HG03342 (cell line): Measurements from ENCODE around the gene METTL26.

Experiments
- ATAC-seq: cut with Tn5 transposase; IDR thresholded peaks from one replicate; pipeline ENCODE4 v1.9.1; 2021; ENCODE audit warnings: mild to moderate bottlenecking, moderate library complexity; ENCODE audit not compliant: unreplicated experiment

Gene METTL26

GRCh38 chr16:636206-637080 is at the start of gene METTL26:
Gene METTL26, minus strand, starts transcription at chr16:636305. Its CDS starts 15 bp downstream, at chr16:636290.
- peak; percentile 65 for ATAC-seq

DNA sequence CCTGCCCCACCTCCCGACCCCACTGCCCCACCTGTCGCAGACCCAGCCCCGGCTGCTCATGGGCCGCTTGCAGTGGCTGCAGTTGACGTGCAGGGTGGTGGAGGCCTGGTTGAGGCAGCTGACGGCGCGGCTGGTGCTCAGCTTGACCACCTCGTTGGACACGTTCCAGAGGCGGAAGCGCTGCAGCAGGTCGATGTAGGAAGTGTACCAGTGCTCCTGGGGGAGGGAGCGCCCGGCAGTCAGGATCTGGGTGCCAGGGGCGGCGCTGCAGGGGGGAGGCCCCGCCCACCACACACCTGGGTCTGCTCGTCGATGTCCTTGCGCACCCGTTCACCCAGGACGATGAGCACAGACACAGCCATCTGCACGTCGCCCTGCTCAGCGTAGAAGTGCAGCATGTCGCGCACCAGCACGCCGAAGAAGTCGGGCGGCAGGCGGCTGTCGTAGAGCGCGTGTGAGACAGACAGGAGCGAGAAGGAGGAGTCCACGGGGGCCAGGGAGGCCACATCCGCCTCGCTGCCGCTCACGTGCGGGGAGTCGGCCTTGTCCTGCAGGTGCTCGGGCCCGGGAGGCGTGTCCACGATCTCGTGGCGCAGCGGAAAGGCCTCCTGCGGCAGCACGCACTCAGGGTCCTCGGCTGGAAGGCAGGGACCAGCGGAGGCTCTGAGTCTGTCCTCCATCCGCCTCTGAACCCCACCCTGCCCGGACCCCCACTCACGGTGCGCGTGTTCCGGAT is 49.0 kb upstream of the METTL26 start:
- no peak for ATAC-seq

DNA sequence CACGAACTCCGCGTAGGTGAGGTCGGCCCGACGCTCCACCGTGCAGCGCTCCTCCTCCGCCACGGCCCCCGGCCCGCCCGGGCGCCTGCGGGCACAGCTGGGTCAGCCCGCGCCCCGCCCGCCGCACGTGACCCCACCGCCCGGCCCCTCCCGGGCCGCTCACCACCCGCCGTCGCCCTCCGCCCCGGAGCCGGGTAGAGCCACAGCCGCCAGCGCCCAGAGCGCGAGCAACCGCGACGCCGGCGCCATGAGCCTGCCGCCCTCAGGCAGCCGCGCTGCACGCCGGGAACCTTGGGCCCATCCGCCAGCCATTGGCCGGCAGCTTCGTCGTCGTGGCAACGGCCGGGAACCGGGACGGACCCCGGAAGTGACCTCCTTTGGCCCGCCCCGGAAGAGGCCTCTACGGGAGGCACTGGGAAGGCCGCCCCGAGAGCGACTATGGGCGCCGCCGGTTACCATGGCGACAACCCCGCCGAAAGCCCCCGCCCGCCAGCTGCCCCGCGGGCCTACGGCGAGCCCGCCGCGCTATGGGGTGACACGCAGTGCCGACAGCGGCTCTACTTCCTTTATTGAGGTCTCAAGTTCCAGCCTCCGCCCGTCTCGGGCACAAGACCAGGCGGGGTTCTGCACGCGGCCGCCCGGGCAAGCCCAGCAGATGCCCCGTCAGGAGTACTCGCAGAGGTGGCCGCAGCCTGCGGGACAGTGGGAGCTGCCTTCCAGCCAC is 48.1 kb upstream of the METTL26 start, which contains the start of gene JMJD8:
TSS of gene JMJD8 (minus strand) at position 264 of the 724 bp plus-strand sequence. CDS start at position 249, 15 bp downstream.
- ATAC-seq, result peak; percentile 61

- ATAC-seq, result no peak
These were observed 47.4 kb upstream of the METTL26 start for GRCh38 chr16:683396-684070.

- ATAC-seq, result no peak
These were observed 46.6 kb upstream of the METTL26 start for GRCh38 chr16:682493-683395.

DNA sequence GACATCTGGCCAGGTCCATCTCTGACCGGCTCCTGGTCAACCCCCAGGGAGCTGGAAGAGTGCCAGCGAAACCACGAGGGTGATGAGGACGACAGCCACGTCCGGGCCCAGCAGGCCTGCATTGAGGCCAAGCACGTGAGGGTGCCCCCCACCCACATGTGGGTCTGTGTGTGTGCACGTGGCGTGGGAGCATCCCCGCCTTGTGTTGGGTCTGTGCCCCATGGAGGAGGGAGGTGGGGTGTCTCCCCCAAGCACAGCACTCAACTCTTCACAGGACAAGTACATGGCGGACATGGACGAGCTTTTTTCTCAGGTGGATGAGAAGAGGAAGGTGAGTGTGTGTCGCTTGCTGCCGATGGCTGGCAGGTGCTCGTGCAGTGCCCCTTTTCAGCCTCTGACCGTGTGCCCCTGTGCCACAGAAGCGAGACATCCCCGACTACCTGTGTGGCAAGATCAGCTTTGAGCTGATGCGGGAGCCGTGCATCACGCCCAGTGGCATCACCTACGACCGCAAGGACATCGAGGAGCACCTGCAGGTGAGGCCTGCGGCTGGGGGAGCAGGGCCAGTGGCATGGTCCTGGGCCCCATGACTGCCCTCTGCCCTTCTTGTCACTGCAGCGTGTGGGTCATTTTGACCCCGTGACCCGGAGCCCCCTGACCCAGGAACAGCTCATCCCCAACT is 45.8 kb upstream of the METTL26 start:
- ATAC-seq, result no peak

DNA sequence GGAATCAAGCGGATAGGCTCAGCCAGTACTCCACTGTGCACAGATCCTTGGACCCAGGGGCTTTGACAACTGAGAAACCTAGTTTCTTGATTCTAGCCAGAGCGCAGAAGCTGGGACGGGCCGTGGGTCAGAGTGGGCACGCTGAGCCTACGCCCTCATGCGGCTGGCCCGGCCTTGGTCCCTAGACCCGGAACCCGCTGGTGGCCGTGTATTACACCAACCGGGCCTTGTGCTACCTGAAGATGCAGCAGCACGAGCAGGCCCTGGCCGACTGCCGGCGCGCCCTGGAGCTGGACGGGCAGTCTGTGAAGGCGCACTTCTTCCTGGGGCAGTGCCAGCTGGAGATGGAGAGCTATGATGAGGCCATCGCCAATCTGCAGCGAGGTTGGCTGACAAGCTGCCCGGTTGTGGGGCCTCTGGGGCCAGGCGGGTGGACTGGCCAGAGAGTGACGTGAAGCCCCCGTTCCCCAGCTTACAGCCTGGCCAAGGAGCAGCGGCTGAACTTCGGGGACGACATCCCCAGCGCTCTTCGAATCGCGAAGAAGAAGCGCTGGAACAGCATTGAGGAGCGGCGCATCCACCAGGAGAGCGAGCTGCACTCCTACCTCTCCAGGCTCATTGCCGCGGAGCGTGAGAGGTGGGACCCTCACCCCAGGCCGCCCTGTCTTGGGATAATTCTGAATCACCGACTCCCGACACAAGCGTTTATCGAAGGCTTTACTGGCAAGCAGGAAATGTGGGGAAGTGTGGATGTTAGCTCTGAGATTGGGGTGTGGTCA is 45.1 kb upstream of the METTL26 start:
- no peak for ATAC-seq

DNA sequence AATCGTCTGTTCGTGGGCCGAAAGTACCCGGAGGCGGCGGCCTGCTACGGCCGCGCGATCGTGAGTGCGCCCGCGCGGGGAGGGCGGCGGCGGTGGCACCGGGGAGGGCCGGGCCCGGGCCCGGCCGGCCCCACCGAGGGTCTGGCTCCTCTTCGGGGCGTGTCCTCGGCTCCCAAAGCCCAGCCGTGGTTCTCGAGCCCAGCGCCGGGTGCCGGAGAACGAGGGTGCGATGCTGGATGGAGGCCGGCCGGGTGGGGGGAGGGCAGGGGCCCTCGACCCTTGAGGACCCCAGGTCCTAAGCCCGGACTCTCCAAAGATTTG is 44.5 kb upstream of the METTL26 start:
- ATAC-seq, result no peak

DNA sequence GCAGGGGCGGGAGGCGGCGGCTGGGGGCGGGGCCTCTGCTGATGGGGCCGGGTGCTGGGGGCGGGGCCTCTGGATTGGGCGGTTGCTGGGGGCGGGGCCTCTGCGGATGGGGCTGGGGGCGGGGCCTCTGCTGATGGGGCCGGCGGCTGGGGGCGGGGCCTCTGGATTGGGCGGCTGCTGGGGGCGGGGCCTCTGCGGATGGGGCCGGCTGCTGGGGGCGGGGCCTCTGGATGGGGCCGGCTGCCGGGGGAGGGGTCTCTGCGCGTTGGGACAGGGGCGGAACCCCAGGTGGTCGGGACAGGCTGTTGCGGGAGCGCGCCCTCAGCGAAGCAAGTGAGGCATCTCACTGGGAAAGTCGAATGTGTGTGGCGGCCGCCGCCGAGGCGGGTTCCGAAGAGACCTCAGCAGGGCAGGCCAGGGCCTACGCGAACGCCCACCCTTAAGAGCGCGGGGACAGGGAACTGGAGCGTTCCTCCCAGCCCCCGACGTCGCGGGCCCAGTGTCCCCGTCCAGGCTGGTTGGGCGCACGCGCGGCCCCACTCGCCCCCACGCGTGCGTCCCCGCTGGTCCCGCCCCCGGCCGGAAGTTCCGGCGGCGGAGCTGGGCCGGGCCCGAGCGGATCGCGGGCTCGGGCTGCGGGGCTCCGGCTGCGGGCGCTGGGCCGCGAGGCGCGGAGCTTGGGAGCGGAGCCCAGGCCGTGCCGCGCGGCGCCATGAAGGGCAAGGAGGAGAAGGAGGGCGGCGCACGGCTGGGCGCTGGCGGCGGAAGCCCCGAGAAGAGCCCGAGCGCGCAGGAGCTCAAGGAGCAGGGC is 43.9 kb upstream of the METTL26 start, which contains the start of gene STUB1:
TSS of gene STUB1 (plus strand) at position 597 of the 811 bp plus-strand sequence. CDS start at position 713, 116 bp downstream.
- ATAC-seq, result peak; percentile 31

GRCh38 chr16:678858-679813 is 43.0 kb upstream of the METTL26 start:
- ATAC-seq, result no peak

DNA sequence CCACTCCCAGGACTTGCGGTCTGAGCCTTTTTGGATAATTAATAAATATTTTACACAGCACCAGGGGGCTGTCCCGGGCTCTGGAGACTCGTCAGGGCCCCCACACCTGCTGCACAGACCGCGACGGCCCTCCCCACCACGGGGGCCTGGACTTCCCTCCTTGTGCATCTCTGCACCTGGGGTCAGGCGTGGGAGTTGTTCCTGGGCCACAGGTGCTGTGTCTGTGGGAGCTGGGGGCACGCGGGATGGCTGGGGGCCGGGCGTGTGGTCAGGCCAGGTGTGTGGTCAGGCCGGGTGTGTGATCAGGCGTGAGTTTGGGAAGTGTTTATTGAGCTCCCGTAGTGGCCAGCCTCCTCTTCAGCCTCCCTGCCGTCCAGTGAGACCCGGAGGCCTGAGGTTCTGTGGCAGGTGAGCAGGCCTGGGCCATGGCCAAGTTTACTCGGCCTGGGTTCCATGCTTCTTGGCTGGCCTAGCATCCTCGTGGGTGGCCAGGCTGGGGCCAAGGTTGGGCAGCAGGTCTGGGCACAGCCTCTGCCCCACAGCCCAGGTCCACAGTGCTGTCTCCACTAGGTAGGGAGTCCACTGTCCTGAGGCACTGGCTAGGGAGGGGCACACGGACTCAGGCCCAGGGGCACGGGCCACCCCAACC is 42.2 kb upstream of the METTL26 start:
- ATAC-seq, result no peak

- no peak for ATAC-seq
These were observed 41.4 kb upstream of the METTL26 start for GRCh38 chr16:677316-678190.

DNA sequence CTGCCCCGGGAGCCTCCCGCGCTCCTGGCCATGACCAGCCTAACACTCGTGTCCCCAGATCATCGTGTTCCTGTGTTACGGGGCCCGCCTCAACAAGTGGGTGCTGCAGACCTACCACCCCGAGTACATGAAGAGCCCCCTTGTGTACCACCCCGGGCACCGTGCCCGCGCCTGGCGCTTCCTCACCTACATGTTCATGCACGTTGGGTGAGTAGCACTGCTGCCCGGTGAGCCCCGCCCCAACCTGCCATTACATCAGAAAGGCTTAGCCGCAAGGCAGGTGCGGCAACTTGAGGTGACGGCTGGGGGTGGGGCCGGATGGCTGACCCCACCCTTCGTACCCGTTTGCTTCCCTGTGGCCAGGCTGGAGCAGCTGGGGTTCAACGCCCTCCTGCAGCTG is 40.8 kb upstream of the METTL26 start:
- ATAC-seq, result no peak

GRCh38 chr16:676565-676902 is 40.4 kb upstream of the METTL26 start:
- ATAC-seq, result no peak
